Osteoblast (primary cell): ENCODE results near the gene TRMU. TPM values are rescaled to one million over a fixed set of nuclear protein-coding genes. Genes with fewer than 3 reads are reported as not detected.

Experiments used
- DNase-seq: peaks from one replicate; pipeline ENCODE4 v3.0.0; 2011; ENCODE audit warnings: low spot score, mixed read lengths; ENCODE audit not compliant: insufficient read length; ENCODE audit errors: missing footprints
- H2AFZ ChIP-seq: 2 replicates; pipeline ENCODE4 v1.6.0; 2011; ENCODE audit warnings: mild to moderate bottlenecking, low read length
- H3K27ac ChIP-seq: 2 replicates; pipeline ENCODE4 v1.5.1; 2011; ENCODE audit warnings: mild to moderate bottlenecking, low read depth, low read length, moderate library complexity
- H3K27me3 ChIP-seq: 2 replicates; pipeline ENCODE4 v1.6.0; 2012; ENCODE audit warnings: mild to moderate bottlenecking, control low read depth, inconsistent platforms, low read length, moderate library complexity; ENCODE audit not compliant: insufficient read depth
- H3K36me3 ChIP-seq: 2 replicates; pipeline ENCODE4 v1.5.1; 2011; ENCODE audit warnings: mild to moderate bottlenecking, low read length, control low read depth, moderate library complexity; ENCODE audit not compliant: insufficient read depth
- H3K4me1 ChIP-seq: 2 replicates; pipeline ENCODE4 v1.5.1; 2011; ENCODE audit warnings: mild to moderate bottlenecking, low read length, control low read depth, moderate library complexity; ENCODE audit not compliant: insufficient read depth
- H3K4me2 ChIP-seq: 2 replicates; pipeline ENCODE4 v1.6.0; 2011; ENCODE audit warnings: mild to moderate bottlenecking, low read length; ENCODE audit not compliant: insufficient read depth
- H3K4me3 ChIP-seq: fragments of 200-600 bp; sonication (generic); 3 replicates; pipeline ENCODE4 v1.5.1; 2012; ENCODE audit warnings: mild to moderate bottlenecking, low read length, inconsistent platforms; ENCODE audit not compliant: insufficient read depth
- H3K79me2 ChIP-seq: 2 replicates; pipeline ENCODE4 v1.6.0; 2012; ENCODE audit warnings: mild to moderate bottlenecking, low read length, control low read depth, inconsistent platforms; ENCODE audit not compliant: insufficient read depth
- H3K9me3 ChIP-seq: 2 replicates; pipeline ENCODE4 v1.5.1; 2011; ENCODE audit warnings: low read depth, low read length, control low read depth
- H4K20me1 ChIP-seq: 2 replicates; pipeline ENCODE4 v1.6.0; 2012; ENCODE audit warnings: mild to moderate bottlenecking, low read length, control low read depth; ENCODE audit not compliant: insufficient read depth
- CTCF ChIP-seq: IDR thresholded peaks from 2 replicates; pipeline ENCODE4 v1.5.1; 2011; ENCODE audit warnings: mild to moderate bottlenecking, low read depth, low read length, moderate library complexity; ENCODE audit errors: extremely low read depth
- total RNA-seq: library from RNA; depleted of rRNA; stranded (reverse); fragments of >200 nt; gene quantifications from 2 replicates; pipeline ENCODE4 v1.2.3, GENCODE V29; 2012

TRMU gene, protein sequence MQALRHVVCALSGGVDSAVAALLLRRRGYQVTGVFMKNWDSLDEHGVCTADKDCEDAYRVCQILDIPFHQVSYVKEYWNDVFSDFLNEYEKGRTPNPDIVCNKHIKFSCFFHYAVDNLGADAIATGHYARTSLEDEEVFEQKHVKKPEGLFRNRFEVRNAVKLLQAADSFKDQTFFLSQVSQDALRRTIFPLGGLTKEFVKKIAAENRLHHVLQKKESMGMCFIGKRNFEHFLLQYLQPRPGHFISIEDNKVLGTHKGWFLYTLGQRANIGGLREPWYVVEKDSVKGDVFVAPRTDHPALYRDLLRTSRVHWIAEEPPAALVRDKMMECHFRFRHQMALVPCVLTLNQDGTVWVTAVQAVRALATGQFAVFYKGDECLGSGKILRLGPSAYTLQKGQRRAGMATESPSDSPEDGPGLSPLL
- total RNA-seq = 18.9 and 22.1 TPM in 2 replicates

- H3K4me2 ChIP-seq = peak within 1 kb of the TSS; percentile 96
- peaks cover 23% of the 10 kb centered on the region for H4K20me1 ChIP-seq
- peaks cover 40% of the 10 kb centered on the region for H3K36me3 ChIP-seq
- H2AFZ ChIP-seq = peak within 1 kb of the TSS; percentile 98
- no peak for TF ChIP-seq CTCF
- no peaks in the 10 kb centered on the region for H3K27me3 ChIP-seq
- H3K9me3 ChIP-seq = no peaks in the 10 kb centered on the region
- peaks cover 46% of the 10 kb centered on the region for H3K79me2 ChIP-seq
- H3K27ac ChIP-seq = peak within 1 kb of the TSS; percentile 81
- peak within 1 kb of the TSS; percentile 95 for H3K4me3 ChIP-seq
- H3K4me1 ChIP-seq = peaks cover 9% of the 10 kb centered on the region
- DNase-seq = peak; percentile 99
Measured at GRCh38 chr22:46335201-46336118, at the start of gene TRMU. Gene TRMU (plus strand): TSS chr22:46335714. CDS start chr22:46335765, 51 bp downstream.

DNA sequence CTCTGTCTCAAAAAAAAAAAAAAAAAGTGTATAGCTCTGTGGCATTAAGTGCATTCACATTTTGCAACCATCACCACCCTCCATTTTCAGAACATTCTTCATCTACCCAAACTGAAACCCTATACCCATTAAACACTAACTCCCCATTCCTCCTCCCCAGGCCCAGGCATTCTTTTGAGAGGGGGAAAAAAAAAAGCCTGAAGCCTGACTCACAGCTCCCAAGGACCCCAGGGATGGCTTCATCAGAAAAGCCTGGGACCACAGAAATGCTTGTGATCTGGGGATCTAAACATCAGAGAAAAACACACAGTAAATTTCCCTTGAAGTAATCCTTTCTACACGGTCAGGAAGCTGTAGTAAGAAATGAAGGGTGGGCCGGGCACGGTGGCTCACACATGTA lies 49.5 kb upstream of the TRMU start:
- H3K4me2 ChIP-seq = no peak overlapping the region
- no peaks in the 10 kb centered on the region for H3K9me3 ChIP-seq
- H3K79me2 ChIP-seq = no peaks in the 10 kb centered on the region
- peak; percentile 81 for DNase-seq
- no peaks in the 10 kb centered on the region for H3K27me3 ChIP-seq
- no peaks in the 10 kb centered on the region for H4K20me1 ChIP-seq
- no peak for TF ChIP-seq CTCF
- no peaks in the 10 kb centered on the region for H3K4me1 ChIP-seq
- H2AFZ ChIP-seq = no peak overlapping the region
- no peak overlapping the region for H3K27ac ChIP-seq
- H3K36me3 ChIP-seq = peaks cover 26% of the 10 kb centered on the region
- no peak overlapping the region for H3K4me3 ChIP-seq

GRCh38 chr22:46286941-46287872 lies 48.3 kb upstream of the TRMU start:
- Histone ChIP-seq H3K27ac (no peak overlapping the region), H3K27me3 (no peaks in the 10 kb centered on the region), H3K4me3 (no peak overlapping the region), H3K79me2 (no peaks in the 10 kb centered on the region), H2AFZ (no peak overlapping the region), H3K4me1 (no peaks in the 10 kb centered on the region), H3K9me3 (no peaks in the 10 kb centered on the region), H3K4me2 (no peak overlapping the region), H4K20me1 (no peaks in the 10 kb centered on the region), H3K36me3 (peaks cover 26% of the 10 kb centered on the region)
- peak; percentile 74 for DNase-seq
- no peak for TF ChIP-seq CTCF
